ENCODE measurements around the gene HS3ST6. TPM values are rescaled to one million over a fixed set of nuclear protein-coding genes. Genes with fewer than 3 reads are reported as not detected.

HS3ST6 gene
- total RNA-seq, 3 donors from 2014 or later, result not detected

- H3K27ac ChIP-seq, result no peak overlapping the region
- TF ChIP-seq POLR2A (IDR thresholded peaks at IDR 0.05), result no peak
- TF ChIP-seq POLR2AphosphoS5 (IDR thresholded peaks at IDR 0.05), result no peak
- TF ChIP-seq CTCF (IDR thresholded peaks at IDR 0.05), result no peak
- H3K4me1 ChIP-seq, result no peaks in the 10 kb centered on the region
- H3K27me3 ChIP-seq, result no peaks in the 10 kb centered on the region
- H3K4me3 ChIP-seq, result no peak overlapping the region
- no peaks in the 10 kb centered on the region for H3K9me3 ChIP-seq
- intact Hi-C loops (cut with DNase I; ENCODE audit: low total_unique reads), result no loop called here
- no peaks in the 10 kb centered on the region for H3K36me3 ChIP-seq
- DNase-seq (ENCODE audit: low spot score in 2 of 2), result no peak
Measured at GRCh38 chr16:1933097-1933661, 15.0 kb upstream of the HS3ST6 start.

DNA sequence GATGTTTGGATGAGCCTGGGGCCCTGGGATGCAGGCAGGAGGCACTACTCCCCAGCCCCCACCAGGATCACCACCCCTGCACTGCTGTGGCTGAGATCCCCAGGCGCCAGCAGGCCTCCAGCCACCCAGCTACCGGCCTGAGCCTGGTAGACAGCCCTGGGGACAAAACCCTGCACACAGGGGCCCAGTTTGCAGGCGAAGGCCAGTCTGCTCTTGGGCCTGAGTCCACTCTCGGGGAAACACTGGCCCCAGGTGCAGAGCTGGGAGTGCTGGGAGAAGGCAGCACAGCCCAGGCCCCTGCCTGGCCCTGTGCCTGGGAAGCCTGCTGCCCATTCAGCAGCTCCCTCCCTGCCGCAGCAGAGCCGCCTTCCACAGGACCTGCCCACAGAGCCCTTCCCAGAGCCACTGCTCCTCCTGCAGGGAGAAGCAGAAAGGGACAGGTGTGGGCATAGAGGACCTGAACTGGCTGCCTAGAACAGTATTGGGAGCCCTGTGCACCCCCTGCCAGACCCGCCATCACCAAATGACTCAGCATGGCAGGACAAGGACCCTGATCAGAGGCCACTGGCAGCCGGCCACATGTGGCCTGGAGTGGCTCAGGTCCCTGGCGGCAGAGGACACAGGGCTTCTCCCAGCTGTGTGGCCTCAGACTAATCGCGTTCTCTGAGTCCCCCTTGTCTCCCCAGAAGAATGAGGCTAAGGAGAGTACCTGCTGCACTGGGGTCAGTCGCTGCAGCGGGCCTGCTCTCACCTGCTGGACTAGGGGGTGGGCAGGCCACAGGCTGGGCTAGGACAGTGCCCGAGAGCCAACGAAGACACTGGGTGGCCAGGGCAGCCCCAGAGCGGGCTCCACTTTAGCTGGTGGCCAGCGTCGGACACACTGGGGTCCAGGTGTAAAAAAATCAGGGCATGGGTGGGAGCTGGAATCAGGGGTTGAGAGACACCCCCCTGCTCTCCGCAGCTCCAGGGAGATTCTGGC is 14.1 kb upstream of the HS3ST6 start:
- Histone ChIP-seq H3K4me3 (no peak overlapping the region), H3K36me3 (no peaks in the 10 kb centered on the region), H3K27me3 (no peaks in the 10 kb centered on the region), H3K4me1 (no peaks in the 10 kb centered on the region), H3K9me3 (no peaks in the 10 kb centered on the region), H3K27ac (no peak overlapping the region)
- intact Hi-C loops (cut with DNase I; ENCODE audit: low total_unique reads), result no loop called here
- no peak for TF ChIP-seq POLR2A (IDR thresholded peaks at IDR 0.05)
- TF ChIP-seq POLR2AphosphoS5 (IDR thresholded peaks at IDR 0.05), result no peak
- TF ChIP-seq CTCF (IDR thresholded peaks at IDR 0.05), result no peak
- no peak for DNase-seq (ENCODE audit: low spot score in 2 of 2)

DNA sequence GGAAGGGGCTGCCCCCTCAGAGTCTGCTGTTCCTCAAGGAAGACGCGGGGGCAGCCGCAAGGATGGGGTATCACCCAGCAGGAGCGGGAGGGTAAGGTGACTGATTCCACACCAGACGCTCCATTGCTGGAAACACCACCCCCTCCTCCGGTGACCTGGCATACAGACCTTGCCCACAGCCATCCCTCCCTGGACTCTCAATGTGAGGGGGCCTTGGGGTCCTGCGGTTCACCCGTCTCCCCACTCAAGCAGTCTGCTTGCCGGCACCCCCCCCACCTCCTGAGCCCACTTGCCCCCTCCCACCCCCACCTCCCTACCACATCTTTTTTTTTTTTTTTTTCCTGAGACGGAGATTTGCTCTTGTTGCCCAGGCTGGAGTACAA is 12.1 kb upstream of the HS3ST6 start:
- no peak for DNase-seq (ENCODE audit: low spot score in 2 of 2)
- Histone ChIP-seq H3K9me3 (no peaks in the 10 kb centered on the region), H3K36me3 (no peaks in the 10 kb centered on the region), H3K27ac (peak overlapping the region in 1 of 2 donors; percentile 82), H3K4me3 (peak overlapping the region in 1 of 3 donors; percentile 85), H3K27me3 (no peaks in the 10 kb centered on the region), H3K4me1 (no peaks in the 10 kb centered on the region)
- TF ChIP-seq CTCF (IDR thresholded peaks at IDR 0.05), result no peak
- no peak for TF ChIP-seq POLR2AphosphoS5 (IDR thresholded peaks at IDR 0.05)
- no peak for TF ChIP-seq POLR2A (IDR thresholded peaks at IDR 0.05)
- intact Hi-C loops (cut with DNase I; ENCODE audit: low total_unique reads), result no loop called here

- peak overlapping the region; percentile 55 to 85 (median 58) for H3K4me3 ChIP-seq
- H3K27ac ChIP-seq, result peak overlapping the region; percentile 56 to 82
- H3K9me3 ChIP-seq, result no peaks in the 10 kb centered on the region
- no peaks in the 10 kb centered on the region for H3K36me3 ChIP-seq
- no peaks in the 10 kb centered on the region for H3K4me1 ChIP-seq
- intact Hi-C loops (cut with DNase I; ENCODE audit: low total_unique reads), result loop anchor here (5.0 kb wide), 1 partner anchor 62 kb away; no protein-coding TSS in a partner anchor
- H3K27me3 ChIP-seq, result no peaks in the 10 kb centered on the region
- DNase-seq (ENCODE audit: low spot score in 2 of 2), result peak; percentile 82 to 89
- TF ChIP-seq POLR2AphosphoS5 (IDR thresholded peaks at IDR 0.05) (peak in 1 of 3 donors; percentile 23), POLR2A (IDR thresholded peaks at IDR 0.05) (no peak), CTCF (IDR thresholded peaks at IDR 0.05) (peak; percentile 48 to 100 (median 67))
Measured at GRCh38 chr16:1929578-1930337, 11.5 kb upstream of the HS3ST6 start.

Data from breast epithelium (tissue), 4 donors.